ENCODE measurements around the gene CPED1.

DNA sequence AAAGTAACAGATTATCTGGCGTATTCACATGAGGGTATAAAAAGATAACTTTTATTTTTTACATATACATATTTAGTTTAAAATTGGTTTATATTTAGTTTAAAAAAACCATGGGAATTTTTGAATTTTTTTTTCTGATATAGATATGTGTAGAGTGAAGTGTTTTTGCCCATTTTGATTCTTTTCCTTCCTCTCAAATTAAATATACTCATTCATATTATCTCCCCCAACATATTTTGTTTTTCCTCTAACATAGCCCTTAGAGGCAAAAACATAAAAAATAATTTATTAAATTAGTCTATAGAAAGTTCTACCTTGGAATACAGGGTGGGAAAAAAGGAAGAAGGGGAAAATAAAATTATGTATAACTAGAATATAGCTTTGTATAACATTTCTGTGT lies 137.7 kb downstream of the CPED1 start:
- TF ChIP-seq, protein P1, sequence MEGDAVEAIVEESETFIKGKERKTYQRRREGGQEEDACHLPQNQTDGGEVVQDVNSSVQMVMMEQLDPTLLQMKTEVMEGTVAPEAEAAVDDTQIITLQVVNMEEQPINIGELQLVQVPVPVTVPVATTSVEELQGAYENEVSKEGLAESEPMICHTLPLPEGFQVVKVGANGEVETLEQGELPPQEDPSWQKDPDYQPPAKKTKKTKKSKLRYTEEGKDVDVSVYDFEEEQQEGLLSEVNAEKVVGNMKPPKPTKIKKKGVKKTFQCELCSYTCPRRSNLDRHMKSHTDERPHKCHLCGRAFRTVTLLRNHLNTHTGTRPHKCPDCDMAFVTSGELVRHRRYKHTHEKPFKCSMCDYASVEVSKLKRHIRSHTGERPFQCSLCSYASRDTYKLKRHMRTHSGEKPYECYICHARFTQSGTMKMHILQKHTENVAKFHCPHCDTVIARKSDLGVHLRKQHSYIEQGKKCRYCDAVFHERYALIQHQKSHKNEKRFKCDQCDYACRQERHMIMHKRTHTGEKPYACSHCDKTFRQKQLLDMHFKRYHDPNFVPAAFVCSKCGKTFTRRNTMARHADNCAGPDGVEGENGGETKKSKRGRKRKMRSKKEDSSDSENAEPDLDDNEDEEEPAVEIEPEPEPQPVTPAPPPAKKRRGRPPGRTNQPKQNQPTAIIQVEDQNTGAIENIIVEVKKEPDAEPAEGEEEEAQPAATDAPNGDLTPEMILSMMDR (IDR thresholded peaks at IDR 0.05): no peak
- TF ChIP-seq POLR2A (IDR thresholded peaks at IDR 0.05) (no peak), POLR2AphosphoS5 (IDR thresholded peaks at IDR 0.05; ENCODE audit: insufficient read depth in 1 of 2, low read depth in 1 of 2) (no peak)

Measured in vagina (tissue), 2 donors.